Stimulated activated CD4-positive, alpha-beta T cell treated with anti-CD3 and anti-CD28 coated beads, Interleukin-12 subunit alpha, Interleukin-12 subunit beta, amount 100 ng/mL, for 24 hours (primary cell): Measurements from ENCODE around the gene ZNF780A.
"Not testable (repeated sequence)": the region's sequence is repeated elsewhere in the genome, so short reads cannot be mapped to it uniquely, and the experiment has no call there.

Experiments
- DNase-seq, 2 experiments: peaks; one replicate each; pipeline ENCODE4 v3.0.0-alpha.2; 2020; ENCODE audit warnings: low read depth in 2 of 2

ZNF780A gene

DNA sequence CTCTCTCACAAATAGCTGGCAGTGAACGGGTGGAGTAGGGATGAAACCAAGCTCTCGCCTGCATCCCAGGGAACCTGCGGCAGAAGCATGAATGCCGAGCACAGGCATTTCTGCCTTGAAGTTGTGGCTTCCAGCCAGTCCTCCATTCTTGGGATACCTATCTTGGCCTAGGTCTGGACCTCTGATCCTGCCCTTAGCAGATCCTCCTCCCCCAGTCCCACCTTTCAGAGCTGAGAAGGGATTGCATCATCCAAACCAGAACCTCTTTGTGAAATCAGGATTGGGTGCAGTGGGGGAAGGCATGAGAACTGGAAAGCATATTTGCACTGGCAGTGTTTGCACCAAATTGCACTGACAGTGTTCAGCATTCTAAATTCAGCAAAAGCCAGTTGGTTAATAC lies 5.8 kb downstream of the ZNF780A start:
- DNase-seq, result no peak

DNA sequence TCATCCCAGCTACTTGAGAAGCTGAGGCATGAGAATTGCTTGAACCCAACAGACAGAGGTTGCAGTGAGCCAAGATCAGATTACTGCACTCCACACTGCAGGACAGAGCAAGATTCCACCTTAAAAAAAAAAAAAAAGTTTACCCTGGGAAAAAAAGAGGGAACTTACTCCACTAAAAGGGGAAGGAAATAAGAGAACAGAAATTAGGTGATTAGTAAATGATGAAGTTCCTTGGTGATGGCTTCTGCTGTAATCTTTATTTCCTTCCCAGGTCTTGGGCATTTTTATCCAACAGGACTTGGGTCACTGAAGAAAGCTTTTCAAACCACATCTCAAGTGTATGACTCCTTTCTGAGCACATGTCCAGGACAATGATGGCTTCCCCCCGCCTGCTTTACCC lies 9.3 kb downstream of the ZNF780A start:
- no peak for DNase-seq

DNA sequence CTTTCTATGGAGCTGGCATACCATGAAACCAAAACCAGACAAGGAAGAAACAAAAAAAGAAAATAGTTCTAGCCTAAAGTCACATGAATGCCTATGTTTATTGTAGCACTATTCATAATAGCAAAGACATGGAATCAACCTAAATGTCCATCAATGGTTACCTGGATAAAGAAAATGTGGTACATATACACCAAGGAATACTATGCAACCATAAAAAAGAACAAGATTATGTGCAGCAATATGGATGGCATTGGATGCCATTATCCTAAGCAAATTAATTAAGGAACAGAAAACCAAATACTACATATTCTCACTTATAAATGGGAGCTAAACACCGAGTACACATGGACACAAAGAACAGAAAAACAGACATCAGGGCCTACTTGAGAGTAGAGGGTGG lies 10.5 kb downstream of the ZNF780A start:
- no peak for DNase-seq

DNA sequence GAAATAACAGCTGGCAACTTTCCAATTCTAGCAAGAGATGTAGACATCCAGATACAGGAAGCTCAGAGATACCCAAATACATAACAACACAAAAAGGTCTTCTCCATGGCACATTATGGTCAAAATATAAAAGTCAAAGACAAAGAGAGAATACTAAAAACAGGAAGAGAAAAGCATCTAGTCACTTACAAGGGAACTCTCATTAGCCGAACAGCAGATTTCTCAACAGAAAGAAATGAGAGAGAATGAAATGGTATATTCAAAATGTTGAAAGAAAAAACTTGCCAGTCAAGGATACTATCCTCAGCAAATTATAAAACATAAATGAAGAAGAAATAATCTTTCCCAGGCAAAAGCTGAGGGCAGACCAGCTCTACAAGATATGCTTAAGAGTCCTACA lies 12.4 kb downstream of the ZNF780A start:
- no peak for DNase-seq

DNA sequence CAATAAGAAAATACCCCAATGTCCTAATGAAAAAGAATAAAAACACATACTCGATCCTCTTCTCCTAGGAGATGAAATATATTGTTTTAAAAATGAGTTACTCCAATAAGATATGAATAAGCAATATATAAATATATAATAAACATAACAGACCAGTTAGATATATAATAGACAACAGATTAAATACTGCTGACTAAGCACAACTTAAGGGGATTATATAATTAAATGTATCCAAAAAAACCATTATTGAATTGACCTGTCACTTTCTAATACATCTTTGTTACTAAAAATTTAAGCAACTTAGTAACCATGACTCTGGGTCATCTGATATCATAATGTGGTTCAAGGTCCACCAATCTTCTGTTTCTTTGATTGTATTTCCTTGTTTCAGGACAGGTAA lies 20.7 kb downstream of the ZNF780A start:
- no peak for DNase-seq

DNA sequence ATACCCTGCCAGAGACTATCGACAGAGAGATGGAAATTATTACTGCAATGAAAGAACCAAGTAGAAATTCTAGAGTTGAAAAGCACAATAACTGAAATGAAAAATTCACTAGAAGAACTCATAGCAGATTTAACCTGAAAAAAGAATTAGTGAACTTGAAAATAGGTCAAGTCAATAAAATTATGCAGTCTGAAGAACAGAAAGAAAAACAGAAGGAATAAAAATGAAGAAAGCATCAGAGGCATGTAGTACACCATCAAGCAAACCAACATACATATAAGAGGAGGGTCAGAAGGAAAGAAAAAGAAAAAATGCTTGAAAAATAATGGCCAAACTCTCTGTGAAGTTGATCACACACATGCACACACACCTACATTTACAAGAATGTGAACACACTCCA lies 31.1 kb downstream of the ZNF780A start:
- no peak for DNase-seq

DNA sequence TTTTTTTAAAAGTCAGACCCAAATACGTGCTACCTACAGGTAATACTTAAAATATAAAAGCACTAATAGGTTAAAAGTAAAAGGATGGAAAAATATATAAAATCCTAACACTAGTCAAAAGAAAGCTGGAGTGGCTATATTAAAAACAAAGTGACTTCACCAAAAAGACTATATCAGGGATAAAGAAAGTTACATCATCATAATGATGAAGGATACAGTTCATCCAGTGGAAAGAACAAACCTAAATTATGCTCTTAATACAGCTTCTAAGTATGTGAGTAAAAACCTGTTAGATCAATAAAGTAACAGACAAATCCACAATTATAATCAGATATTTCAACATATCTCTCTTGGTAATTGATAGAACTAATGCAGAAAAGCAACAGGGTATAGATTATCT lies 33.6 kb downstream of the ZNF780A start:
- no peak for DNase-seq

DNA sequence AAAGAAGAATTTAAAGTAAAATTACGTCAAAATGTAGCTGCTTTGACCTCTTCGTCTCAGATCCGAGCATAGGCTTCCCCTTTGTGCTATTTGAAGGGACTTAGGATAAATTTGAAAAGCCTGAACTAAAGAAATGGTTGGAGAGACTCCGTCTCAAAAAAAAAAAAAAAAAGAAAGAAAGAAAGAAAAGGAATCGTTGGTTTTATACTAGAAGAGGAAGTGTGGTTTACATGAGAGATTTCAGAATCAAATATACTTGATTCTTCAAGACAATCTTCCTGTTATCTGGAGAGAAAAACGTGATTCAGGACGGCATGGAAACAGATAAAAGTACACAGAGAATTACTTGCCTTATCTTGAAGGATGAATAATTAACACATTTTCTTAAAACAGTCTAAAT lies 34.2 kb downstream of the ZNF780A start:
- DNase-seq, result no peak

DNA sequence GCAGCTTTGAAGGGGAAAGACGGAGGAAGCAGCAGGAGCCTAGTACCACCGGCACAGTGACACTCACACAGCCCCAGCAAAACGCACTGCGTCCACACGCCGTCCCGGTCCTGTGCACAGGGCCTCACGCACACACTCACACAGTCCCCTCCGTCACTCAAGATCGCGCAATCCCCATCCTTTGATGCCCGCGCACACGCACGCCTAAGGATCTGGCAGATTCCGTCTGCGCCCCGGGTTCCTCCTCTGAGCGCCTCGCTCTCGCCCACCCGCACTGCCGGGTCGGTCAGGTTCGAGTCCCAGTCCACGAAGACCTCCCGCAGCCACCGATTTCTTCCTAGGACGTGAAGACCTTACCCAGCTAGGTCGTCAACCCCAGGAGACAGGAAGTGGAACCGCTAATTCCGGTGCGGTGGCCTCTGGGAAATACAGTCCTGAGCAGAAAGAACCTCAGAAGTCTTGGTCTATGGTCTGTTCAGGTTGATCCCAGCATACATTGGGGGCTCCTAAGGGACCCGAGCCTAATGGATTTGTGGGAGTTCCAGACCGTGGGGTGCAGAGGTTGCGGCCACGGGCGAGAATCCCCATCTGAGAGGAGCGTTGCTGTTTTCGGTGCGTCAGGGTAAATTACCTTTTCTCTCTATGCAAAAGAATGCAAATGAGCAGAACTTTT lies 34.8 kb downstream of the ZNF780A start, which contains the start of gene ZNF780B:
TSS of gene ZNF780B (minus strand) at position 400 of the 673 bp plus-strand sequence. CDS start 5,899 bp downstream, outside the sequence.
- peak; percentile 49 to 63 for DNase-seq

DNA sequence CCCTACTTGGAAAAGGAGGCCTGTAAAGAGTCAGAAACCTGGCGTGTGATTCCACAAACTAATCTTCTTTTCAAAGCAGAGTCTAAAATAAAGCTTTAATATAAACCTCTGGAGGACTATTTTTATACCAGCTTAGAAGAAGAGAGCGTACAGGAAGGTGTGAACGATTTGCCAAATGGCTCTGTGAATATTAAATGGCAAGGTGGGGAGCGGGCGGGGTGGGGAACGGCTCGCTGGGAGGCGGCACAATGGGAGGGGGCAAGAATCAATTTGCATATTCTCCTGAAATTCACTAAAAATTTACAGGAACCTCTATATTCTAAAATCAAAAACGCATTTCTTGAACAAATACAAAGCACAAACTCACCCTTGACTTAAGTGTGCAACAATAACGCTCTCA lies 35.7 kb downstream of the ZNF780A start:
- no peak for DNase-seq

DNA sequence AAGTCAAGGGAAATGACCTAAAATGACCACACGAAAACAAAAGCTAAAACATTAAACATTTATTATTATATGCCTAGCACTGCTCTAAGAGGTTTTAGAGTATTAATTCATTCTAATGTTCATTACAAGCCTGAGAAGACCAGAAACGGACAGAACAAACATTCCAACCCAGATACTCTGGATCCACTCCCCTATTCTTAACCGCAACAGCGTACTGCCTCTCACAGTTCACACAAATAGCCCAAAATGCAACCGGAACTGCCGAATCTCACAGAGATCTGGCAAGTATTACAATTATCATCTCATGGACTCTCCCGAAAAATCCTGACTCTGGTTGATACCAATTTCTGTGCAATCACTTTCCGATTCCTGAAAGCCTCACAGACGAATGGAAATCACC lies 36.1 kb downstream of the ZNF780A start:
- DNase-seq, result no peak

DNA sequence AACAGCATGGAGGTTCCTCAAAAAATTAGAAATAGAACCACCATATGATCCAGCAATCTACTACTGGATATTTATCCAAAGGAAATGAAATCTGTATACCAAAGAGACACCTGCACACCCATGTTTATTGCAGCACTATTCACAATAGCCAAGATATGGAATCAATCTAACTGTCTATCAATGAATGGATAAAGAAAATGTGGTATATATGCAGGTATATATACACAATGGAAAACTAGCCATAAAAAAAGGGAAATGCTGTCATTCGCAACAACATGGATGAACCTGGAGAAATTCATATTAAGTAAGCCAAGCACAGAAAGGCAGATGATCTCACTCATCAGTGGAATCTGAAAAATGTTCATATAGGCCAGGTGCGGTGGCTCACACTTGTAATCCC lies 37.3 kb downstream of the ZNF780A start:
- no peak for DNase-seq

DNA sequence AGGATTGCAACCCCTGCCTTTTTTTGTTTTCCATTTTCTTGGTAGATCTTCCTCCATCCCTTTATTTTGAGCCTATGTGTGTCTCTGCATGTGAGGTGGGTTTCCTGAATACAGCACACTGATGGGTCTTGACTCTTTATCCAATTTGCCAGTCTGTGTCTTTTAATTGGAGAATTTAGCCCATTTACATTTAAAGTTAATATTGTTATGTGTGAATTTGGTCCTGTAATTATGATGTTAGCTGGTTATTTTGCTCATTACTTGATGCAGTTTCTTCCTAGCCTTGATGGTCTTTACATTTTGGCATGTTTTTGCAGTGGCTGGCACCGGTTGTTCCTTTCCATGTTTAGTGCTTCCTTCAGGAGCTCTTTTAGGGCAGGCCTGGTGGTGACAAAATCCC lies 49.0 kb downstream of the ZNF780A start:
- not testable (repeated sequence) for DNase-seq

DNA sequence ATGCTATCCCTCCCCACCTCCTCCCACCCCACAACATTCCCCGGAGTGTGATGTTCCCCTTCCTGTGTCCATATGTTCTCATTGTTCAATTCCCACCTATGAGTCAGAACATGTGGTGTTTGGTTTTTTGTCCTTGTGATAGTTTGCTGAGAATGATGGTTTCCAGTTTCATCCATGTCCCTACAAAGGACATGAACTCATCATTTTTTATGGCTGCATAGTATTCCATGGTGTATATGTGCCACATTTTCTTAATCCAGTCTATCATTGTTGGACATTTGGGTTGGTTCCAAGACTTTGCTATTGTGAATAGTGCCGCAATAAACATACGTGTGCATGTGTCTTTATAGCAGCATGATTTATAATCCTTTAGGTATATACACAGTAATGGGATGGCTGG lies 52.7 kb downstream of the ZNF780A start:
- DNase-seq, result not testable (repeated sequence)

DNA sequence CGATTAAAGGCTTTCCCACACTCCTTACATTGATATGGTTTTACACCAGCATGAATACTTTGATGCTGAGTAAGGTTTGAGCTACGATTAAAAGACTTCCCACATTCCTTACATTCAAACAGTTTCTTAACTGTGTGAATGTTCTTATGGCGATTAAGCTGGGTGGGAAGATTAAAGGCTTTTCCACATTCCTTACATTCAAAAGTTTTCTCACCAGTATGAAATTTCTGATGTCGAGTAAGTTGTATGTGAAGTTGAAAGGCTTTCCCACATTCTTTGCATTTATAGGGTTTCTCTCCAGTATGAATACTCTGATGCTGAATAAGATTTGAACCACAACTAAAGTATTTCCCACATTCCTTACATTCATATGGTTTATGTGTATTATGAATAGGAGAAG lies 54.7 kb downstream of the ZNF780A start:
- DNase-seq, result no peak

DNA sequence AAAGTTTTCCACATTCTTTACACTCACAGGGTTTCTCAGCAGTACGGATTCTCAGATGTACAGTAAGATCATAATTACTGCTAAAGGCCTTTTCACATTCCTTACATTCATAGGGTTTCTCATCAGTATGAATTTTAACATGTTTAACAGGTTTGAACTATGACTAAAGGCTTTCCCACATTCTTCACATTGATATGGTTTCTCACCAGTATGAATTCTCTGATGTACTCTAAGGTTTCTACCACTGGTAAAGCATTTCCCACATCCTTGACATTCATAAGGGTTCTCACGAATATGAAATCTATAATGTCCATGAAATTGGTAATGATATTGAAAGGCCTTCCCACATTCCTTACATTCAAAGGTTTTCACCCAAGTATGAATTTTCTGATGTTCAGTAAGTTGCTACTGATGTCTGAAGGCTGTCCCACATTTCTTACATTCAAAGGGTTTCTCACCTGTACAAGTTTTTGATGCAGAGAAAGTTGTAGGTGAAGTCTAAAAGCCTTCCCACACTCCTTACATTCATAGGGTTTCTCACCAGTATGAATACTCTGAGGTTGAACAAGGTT lies 56.7 kb downstream of the ZNF780A start:
- no peak for DNase-seq

DNA sequence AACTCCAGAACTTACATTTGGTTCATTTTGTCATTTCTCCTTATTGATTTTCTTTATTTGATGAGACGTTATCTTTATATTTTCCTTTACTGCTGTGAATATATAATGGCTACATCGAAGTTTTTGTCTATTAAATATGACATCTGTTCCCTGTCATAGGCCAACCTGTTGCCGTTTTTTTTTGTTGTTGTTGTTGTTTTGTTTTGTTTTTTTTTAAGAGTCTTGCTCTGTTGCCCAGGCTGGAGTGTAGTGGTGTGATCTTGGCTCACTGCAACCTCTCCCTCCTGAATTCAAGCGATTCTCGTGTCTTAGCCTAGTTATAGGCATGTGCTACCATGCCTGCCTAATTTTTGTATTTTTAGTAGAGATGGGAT lies 64.2 kb downstream of the ZNF780A start:
- no peak for DNase-seq

DNA sequence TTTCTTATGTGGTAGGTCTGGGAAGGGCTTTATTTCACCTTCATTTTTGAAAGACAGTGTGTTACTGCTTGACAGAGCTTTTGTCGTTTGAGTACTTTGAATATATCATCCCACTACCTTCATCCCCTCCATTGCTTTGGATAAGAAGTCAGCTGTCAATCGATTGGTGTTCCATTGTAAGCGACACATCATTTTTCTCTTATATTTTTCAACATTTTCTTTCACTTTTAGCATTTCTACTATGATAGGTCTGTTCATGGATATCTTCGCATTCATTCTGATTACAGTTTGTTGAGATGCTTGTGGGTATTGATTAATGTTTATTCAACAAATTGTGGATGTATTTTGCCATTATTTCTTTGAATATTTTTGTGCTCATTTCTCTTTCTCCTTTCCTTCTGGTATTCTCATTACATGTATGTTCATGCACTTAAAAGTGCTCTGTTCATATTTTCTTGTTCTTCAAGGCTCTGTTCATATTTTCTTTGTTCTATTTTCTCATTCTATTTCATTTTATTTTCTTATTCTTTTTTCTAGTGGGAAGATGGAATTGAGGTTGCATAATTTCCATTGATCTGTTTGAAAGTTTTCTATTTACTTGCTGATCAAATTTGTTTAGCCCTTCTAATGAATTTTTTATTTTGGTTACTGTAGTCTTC lies 64.7 kb downstream of the ZNF780A start:
- DNase-seq, result no peak

DNA sequence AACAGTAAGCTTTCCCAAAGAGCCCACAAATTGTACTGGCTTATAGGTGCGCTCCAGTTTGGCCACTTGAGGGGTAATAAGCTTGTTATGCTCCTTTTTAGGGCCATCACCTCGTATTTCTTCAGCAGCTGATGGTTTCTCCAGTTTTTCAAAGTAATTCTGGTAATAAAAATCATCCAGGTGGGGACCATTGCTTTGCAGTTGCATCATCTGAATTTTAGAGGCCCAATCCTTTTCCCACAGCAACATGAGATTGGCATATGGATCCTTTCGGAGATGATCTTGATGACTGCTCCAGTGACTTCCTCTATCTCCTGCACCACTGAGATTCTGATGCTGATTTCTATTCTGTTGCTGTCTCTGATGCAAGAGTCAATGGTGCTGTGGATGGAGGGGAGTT lies 66.8 kb downstream of the ZNF780A start:
- no peak for DNase-seq
